HG03064 (cell line): ENCODE results near the gene LGALS7B.
"Not testable (repeated sequence)": the region's sequence is repeated elsewhere in the genome, so short reads cannot be mapped to it uniquely, and the experiment has no call there.

Source experiments
- ATAC-seq: cut with Tn5 transposase; IDR thresholded peaks from one replicate; pipeline ENCODE4 v1.9.1; 2021; ENCODE audit warnings: low read depth; ENCODE audit not compliant: unreplicated experiment

Gene LGALS7B

GRCh38 chr19:38788478-38789243 lies at the start of gene LGALS7B:
Gene LGALS7B, plus strand, starts transcription at chr19:38789200. Its CDS starts 27 bp downstream, at chr19:38789227.
- ATAC-seq, result no peak

GRCh38 chr19:38739440-38740256 lies 49.4 kb upstream of the LGALS7B start:
- no peak for ATAC-seq

- no peak for ATAC-seq
Observed at GRCh38 chr19:38740257-38740592, 48.8 kb upstream of the LGALS7B start.

DNA sequence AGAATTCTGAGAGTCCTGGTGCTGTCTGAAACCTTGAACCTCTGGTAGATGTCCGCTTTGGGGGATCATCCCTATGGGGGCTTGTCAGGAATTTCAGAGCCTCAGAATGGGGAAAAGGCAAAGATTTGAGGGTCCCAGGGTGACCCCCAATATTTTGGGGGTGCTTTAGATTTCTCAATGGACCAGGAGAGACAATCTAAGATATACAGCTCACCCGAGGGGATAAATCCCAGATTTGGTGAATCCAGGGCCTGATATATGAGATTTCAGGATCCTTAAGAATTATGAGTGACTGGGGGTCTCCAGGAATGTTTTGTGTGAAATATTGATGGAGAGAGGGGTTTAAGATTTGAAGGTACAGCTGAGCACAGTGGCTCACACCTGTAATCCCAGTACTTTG lies 48.1 kb upstream of the LGALS7B start:
- ATAC-seq, result no peak

- ATAC-seq, result no peak
Observed at GRCh38 chr19:38741670-38742069, 47.3 kb upstream of the LGALS7B start.

GRCh38 chr19:38742296-38742695 lies 46.7 kb upstream of the LGALS7B start:
- ATAC-seq, result no peak

DNA sequence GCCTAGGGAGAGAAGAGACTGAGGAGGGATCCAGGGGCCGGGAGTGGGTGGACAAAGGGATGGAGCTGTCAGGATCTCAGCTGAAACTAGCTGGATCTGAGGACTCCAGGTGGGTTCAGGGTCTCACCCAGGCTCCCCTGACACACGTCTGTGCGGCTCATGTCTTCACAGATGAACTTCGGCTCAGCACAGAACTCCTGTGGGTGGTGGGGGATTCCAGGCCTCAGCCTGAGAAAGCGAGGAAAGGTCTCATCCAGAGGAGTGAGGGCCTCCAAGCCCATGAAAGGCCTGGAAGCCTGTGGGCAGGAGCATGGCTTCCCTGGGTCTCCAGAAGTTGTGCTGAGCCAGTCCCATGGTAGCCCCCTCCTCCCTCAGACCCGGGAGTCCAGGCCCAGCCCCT lies 46.1 kb upstream of the LGALS7B start:
- no peak for ATAC-seq

GRCh38 chr19:38743394-38744297 lies 45.4 kb upstream of the LGALS7B start:
- no peak for ATAC-seq

GRCh38 chr19:38744298-38744681 lies 44.7 kb upstream of the LGALS7B start, which contains the start of gene CAPN12:
Gene CAPN12, minus strand, starts transcription at chr19:38744474. Its CDS starts 309 bp downstream, at chr19:38744165.
- ATAC-seq, result no peak

DNA sequence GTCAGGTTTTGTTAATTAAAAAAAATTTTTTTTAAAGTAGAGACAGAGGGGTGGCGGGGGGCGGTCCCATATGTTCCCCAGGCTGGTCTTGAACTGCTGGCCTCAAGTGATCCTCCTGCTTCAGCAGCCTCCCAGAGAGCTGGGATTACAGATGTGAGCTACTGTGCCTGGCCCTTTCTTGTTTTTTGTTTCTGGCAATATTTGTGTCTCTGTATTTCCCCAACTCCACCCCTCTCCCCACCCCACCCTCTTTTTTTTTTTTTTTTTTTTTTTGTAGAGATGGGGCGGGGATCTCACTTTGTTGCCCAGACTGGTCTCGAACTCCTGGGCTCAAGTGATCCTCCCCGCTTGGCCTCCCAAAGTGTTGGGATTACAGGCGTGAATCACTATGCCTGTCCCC lies 44.1 kb upstream of the LGALS7B start:
- ATAC-seq, result no peak

DNA sequence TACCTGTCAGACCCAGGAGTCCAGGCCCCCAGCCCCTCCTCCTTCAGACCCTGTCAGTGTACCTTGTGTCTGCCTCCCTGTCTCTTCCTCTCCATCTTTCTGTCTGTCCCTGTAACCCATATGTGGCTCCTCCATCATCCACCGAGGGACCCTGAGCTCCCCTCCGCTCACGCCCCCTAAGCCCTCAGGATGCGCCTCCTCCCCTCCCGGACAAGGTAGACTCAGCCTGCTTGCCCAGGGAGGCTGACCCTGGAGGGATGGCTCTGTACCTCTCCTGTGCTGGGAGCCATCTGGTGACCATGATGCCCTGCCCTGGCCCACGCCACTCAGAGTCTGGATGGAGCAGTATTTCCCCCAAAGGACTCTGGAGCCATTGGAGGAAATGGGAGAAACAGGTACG lies 43.7 kb upstream of the LGALS7B start:
- ATAC-seq, result no peak

DNA sequence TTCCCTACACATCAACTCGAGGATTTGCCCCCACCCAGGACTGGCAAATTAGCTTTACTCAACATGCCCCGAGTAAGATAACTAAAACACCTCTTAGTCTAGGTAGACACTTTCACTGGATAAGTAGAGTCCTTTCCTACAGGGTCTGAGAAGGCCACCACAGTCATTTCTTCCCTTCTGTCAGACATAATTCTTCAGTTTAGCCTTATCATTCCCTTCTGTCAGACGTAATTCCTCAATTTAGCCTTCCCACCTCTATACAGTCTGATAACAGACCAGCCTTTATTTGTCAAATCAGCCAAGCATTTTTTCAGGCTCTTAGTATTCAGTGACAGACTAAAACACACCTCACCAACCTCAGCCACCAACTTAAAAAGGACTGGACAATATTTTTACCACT lies 35.2 kb upstream of the LGALS7B start:
- ATAC-seq, result not testable (repeated sequence)

DNA sequence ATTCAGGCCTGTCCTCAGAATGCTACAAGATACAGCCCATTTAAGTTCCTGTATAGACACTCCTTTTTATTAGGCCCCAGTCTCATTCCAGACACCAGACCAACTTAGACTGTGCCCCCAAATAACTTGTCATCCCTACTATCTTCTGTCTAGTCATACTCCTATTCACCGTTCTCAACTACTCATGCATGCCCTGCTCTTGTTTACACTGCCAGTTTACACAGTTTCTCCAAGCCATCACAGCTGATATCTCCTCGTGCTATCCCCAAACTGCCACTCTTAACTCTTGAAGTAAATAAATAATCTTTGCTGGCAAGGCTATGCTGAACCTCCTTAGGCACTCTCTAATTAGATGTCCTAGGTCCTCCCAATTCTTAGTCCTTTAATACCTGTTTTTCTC lies 34.8 kb upstream of the LGALS7B start:
- not testable (repeated sequence) for ATAC-seq

- ATAC-seq, result no peak
Observed at GRCh38 chr19:38759590-38760003, 29.4 kb upstream of the LGALS7B start.

DNA sequence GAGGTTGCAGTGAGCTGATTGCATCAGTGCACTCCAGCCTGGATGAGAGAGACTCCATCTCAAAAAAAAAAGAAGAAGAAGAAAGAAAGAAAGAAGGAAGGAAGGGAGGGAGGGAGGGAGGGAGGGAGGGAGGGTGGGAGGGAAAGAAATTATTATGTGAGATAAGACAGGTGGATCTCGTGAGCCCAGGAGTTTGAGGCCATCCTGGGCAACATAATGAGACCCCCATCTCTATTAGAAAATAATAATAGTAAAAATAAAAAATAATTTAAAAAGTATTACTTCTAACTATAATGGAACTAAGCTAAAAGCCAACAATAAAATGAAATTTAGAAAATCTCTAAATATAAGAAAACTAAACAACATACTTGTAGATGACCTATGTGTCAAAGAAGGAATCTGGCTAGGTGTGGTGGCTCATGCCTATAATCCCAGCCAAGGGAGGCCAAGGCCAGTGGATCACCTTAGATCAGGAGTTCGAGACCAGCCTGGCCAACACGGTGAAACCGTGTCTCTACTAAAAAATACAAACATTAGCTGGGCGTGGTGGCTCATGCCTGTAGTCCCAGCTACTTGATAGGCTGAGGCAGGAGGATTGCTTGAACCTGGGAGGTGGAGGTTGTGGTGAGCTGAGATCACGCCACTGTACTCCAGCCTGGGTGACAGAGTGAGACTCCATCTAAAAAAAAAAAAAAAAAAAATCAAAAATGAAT lies 28.0 kb upstream of the LGALS7B start:
- ATAC-seq, result not testable (repeated sequence)

GRCh38 chr19:38761884-38762389 lies 27.1 kb upstream of the LGALS7B start:
- ATAC-seq, result not testable (repeated sequence)

DNA sequence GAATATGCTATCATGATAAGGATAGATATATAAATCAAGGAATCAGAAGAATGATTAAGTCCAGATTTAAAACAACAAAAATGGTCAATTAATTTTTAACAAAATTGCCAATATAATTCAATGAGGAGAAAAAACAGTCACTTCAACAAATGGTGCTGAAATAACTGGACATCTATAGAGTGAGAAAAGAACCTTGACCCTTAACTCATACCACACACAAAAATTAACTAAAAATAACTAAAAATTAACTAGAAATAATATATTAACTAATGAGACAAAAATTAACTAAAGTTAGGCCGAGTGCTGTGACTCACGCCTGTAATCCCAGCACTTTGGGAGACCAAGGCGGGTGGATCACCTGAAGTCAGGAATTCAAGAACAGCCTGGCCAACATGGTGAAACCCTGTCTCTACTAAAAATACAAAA lies 25.2 kb upstream of the LGALS7B start:
- no peak for ATAC-seq

GRCh38 chr19:38765214-38765613 lies 23.8 kb upstream of the LGALS7B start:
- no peak for ATAC-seq

- no peak for ATAC-seq
Observed at GRCh38 chr19:38766276-38767047, 22.5 kb upstream of the LGALS7B start.
